Esophagus squamous epithelium (tissue), 4 donors: Measurements from ENCODE around the gene ADARB2.

Experiments
- CTCF ChIP-seq, 6 experiments: fragments of 450-650 bp in 4 of 6; fragments of 200-600 bp in 2 of 6; sonication (generic) in 2 of 6; IDR thresholded peaks; one replicate each; pipeline ENCODE4 v1.5.1; 2016 to 2019; ENCODE audit warnings: antibody characterized with exemption in 6 of 6, mild to moderate bottlenecking in 4 of 6, moderate library complexity in 4 of 6
- POLR2A ChIP-seq, 4 donors: fragments of 450-650 bp; IDR thresholded peaks; one replicate each; pipeline ENCODE4 v1.6.1; 2017; ENCODE audit warnings: antibody characterized with exemption in 4 of 4, mild to moderate bottlenecking in 4 of 4, moderate library complexity in 3 of 4

GRCh38 chr10:1240341-1240775 is 497.0 kb downstream of the ADARB2 start:
- TF ChIP-seq CTCF (IDR thresholded peaks at IDR 0.05) (no peak), POLR2A (IDR thresholded peaks at IDR 0.05) (no peak)
